Measurements from ENCODE around the gene CLK3. TPM values are rescaled to one million over a fixed set of nuclear protein-coding genes. Genes with fewer than 3 reads are reported as not detected.

The CLK3 gene
- 142 TPM for total RNA-seq

GRCh38 chr15:74615508-74616365 lies at the start of gene CLK3:
Gene CLK3, plus strand, starts transcription at chr15:74615836. Its CDS starts 3,361 bp downstream, at chr15:74619197.

Other genes with a start within 250 kb of the CLK3 start
- gene CYP11A1, start 248.2 kb upstream of the CLK3 start, total RNA-seq, result 1.0 TPM
- 14.7 TPM for gene SEMA7A, start 181.9 kb upstream of the CLK3 start, total RNA-seq
- 44.8 TPM for gene UBL7, start 154.7 kb upstream of the CLK3 start, total RNA-seq
- gene ARID3B, start 74.6 kb upstream of the CLK3 start, total RNA-seq, result 27.1 TPM
- 27.1 TPM for gene EDC3, start 80.2 kb downstream of the CLK3 start, total RNA-seq
- 0.55 TPM for gene CYP1A1, start 109.7 kb downstream of the CLK3 start, total RNA-seq
- not detected for gene CYP1A2, start 133.0 kb downstream of the CLK3 start, total RNA-seq
- 39.9 TPM for gene CSK, start 166.2 kb downstream of the CLK3 start, total RNA-seq
- 3.0 TPM for gene LMAN1L, start 197.0 kb downstream of the CLK3 start, total RNA-seq
- 42.8 TPM for gene CPLX3, start 210.8 kb downstream of the CLK3 start, total RNA-seq
- 72.3 TPM for gene ULK3, start 227.3 kb downstream of the CLK3 start, total RNA-seq

All from camera-type eye (tissue), 1 donor.